NCI-H446 (cell line): ENCODE results near the gene SLC5A1.
A peak's percentile ranks its signal among the peaks of the same experiment; 100 is the strongest.

Experiments
- DNase-seq, 2 experiments: peaks; one replicate each; lab custom pipeline; 2025; lab: John Stamatoyannopoulos, UW

Gene SLC5A1

DNA sequence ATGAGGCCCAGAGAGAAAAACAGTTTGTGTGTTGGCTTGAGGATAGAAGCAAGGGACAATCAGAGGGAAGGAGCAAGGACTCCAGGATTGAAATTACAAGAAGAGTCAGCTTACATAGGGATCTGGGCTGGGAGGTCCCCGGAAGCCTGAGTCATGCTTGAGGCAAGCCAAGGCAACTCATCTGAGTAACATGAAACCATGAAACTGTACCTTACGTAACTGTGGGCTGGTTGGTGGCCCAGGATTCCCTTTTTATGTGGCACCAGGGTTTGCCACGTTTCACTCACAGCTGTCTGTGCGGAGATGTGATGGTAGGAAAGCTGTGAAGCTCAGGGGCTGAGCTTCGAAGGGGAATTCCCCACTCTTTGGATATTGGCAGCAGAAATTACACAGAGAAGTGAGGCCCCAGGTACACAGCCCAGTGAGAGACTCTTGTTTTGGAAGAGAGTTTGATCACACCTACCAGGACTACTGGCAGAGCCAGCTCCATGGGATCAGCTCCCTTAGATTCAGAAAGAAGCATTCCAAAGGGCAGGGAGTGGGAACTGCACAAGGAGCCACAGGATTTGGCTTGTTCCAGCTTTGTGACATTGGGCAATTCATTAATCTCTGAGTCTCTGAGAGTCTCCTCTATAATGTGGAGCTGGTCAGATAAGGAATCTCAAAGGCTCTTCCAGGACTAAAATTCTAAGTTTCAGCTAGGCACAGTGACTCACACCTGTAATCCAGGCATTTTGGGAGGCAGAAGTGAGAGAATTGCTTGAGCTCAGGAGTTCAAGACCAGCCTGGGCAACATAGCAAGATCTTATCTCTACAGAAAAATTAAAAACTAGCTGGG, 7.8 kb downstream of the SLC5A1 start:
- DNase-seq: peak in 1 of 2 experiments; percentile 42

GRCh38 chr22:32052244-32052643, 9.2 kb downstream of the SLC5A1 start:
- DNase-seq: no peak

DNA sequence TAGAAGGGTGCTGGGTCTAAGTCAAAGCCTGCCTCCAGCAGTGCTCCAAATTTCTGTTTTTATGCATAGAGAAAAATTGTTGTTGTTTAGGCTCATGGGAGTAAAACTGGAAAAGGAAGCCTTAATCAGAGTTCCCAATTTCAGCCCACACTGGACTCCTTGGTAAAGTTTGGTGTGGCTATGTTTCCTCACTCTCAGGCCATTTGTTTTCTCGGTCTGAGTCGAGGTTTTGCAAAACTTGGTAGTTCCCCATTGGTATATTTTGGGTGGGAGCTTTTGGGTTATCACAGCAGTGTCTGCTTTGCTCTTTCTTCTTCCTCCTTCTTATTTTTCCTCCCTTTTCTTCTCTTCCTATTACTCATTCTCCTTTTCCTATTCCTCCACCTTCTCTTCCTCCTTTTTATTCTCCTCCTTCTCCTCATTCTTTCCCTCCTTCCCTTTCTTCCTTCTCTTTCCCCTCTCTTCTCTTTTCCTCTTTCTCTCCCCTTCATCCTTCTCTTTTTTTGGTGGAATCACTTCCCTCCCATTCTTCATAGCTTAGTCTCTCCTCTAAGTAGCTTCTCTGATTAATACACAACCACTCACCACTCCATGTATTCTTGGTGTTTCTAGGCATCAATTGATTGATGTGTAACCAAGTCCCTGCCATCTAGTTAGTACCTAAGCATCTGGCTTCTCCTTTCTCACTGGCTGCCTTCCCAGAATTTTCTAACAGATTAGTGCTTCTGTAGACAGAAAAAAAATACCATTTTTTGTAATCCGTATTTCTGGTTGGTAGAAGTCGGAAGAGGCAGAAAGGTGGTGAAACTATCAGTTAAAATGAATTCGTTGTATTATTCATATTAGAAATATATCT, 10.1 kb downstream of the SLC5A1 start:
- DNase-seq: peak; percentile 53 to 90

DNA sequence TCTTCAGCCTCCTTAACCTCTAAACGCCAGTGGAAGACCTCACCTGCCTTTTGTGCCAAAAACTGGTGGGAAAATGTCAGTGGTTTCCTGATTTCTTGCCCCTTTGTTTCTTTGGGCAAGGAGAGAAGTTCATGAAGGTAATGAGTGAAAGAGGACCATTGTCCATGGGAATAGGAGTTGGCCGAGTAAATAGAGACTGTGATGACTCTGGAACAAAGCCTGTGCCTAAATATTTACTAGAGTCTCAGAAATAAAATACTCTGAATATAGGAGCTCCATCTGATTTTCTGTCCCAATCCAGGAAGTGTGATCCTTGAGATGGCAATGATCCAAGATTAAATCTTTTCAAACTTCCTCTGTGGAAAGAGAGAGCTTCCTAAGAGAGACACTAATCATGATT, 12.0 kb downstream of the SLC5A1 start:
- no peak for DNase-seq

DNA sequence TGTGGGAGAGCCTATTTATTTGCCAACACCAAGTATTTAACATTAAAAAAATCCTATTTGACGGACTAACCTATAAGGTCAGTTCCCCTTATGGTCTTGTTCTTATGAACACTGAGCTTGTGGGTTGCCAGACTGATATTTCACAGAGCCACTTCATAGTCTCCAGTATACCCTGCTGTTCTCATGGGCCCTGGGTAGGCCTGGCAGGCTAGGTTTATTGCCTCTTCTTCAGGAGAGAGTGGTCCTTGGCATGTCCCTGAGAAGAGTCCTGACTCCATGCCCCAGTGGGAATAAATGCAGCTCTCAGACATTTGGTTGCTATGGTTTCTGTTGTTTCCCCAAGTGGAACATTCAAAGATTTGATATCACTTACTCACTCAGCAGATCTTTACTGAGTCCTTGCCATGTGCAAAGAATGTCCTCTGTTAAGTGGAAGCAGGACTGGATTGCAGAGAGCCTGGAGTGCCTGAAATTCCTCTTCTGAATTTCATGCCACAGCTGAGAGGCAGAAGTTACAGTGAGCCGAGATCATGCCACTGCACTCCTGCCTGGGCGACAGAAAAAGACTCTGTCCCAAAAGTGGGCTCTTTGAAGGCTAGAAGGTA, 15.7 kb downstream of the SLC5A1 start:
- peak in 1 of 2 experiments; percentile 3 for DNase-seq

DNA sequence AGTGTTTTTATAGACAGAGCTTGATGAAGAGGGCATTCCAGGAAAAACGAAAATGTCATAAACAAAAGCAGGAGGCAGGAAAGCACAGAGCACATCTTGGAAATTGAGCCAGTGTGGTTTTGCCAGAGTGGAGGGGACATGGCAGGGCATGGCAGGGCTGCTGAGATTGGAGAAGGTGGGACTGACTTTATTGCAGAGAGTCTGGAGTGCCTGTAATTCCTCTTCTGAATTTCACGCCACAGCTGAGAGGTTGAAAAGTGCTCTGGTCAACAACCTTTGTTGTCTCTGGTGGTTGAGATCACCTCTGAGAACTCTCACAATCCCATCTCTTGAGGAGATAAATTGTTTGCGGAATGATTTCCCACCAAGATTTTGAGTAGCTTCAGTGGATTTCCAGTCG, 16.4 kb downstream of the SLC5A1 start:
- DNase-seq: no peak

DNA sequence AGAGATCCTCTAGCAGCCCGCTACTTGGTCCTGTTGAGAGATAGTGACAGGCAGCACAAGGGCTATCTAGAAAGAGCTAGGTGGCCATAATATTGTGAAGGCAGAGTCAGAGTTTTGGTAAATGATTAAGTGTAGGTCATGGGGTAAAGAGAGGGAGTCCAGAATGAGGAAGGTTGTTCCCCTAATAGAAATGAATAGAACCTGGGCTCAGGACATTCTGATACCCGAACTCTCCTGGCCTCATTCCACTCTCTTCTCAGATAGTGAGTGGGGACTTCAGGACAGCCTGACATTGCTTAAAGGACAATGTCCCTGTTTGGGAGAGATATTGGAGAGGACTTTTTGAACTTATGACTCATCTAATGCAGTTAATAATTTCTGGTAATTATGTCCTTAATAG, 20.6 kb downstream of the SLC5A1 start:
- no peak for DNase-seq

GRCh38 chr22:32066820-32067219, 23.8 kb downstream of the SLC5A1 start:
- DNase-seq: no peak

GRCh38 chr22:32067613-32068012, 24.6 kb downstream of the SLC5A1 start:
- no peak for DNase-seq

- no peak for DNase-seq
These were observed 26.7 kb downstream of the SLC5A1 start for GRCh38 chr22:32069579-32070372.

- no peak for DNase-seq
These were observed 30.2 kb downstream of the SLC5A1 start for GRCh38 chr22:32073262-32073661.

DNA sequence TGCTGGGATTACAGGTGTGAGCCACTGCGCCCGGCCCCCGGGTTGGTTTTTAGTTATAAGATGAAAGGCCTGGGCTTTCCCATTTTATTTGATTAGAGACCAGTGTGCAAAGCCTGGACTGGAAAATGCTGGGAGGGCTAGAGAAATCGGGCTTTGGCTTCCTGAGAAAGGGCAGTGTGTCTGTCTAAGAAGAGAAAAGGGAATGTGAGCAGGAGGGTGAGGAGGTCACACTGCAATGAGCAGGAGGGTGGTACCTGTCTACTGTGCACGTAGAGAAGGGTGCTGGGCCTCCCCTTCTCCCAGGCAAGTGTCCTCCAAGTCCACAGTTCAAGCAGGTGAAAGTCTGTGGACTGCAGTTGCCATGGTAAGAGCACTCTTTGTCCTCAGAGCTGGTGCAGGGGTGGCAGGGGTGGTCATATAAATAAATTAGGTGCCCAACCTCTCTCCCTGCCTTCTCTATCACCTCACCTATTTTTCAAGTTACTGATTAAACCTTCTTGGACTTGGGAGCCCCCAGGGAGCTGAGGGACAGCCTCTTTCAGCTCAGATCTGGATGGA, 30.8 kb downstream of the SLC5A1 start:
- no peak for DNase-seq

DNA sequence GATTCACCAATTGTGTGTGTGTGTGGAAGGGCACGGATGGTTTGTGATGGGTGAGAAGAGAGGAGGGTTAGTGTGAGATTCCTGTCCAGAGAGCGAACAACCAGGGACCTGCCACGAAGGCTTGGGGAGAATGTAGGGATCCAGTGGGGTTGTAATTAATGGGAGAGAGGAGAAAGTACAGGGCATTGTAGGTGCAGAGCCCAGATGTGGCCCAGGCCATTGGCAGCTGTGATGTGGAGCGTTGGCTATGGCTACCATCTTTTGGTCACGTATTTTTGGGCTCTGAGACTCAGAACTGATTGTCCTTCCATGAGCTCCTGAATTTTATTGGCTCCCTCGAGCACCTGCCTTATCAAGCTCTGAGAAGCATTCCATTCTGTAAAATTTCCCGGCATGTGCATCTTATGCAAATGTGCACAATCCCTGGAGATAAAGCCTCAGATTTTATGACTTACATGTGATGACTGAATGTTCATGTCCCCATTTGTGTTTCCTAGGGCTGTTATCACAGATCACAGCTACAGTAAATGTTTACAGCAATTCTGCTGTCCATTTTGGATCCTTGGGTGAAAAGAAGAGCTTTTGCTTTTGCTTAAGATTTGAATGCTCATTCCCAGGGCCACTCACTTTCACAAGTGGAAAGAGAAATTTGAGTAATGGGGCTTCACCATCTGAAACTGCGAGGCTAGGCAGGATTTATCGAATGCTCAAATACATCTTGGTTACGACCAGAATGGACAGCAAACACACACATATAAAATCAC, 33.1 kb downstream of the SLC5A1 start:
- no peak for DNase-seq

GRCh38 chr22:32076761-32077084, 33.7 kb downstream of the SLC5A1 start:
- DNase-seq: no peak

- no peak for DNase-seq
These were observed 34.1 kb downstream of the SLC5A1 start for GRCh38 chr22:32077151-32077550.

- DNase-seq: peak in 1 of 2 experiments; percentile 9
These were observed 36.3 kb downstream of the SLC5A1 start for GRCh38 chr22:32079130-32080089.

DNA sequence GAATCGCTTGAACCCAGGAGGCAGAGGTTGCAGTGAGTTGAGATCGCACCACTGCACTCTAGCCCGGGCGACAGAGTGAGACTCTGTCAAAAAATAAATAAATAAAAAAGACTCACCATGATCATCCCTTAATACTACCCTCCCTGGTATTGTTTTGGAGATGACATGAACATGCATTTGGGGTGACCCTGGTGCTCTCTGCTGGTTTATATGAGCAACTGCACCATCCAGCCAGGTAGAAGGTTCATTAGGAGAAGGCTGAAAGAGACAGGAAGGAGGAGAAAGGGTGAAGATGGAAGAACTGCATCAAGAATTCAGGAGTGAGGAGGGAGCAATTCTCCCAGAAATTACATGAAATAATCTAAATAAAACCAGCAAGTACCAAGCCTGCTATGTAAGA, 37.8 kb downstream of the SLC5A1 start:
- peak; percentile 16 to 49 for DNase-seq

DNA sequence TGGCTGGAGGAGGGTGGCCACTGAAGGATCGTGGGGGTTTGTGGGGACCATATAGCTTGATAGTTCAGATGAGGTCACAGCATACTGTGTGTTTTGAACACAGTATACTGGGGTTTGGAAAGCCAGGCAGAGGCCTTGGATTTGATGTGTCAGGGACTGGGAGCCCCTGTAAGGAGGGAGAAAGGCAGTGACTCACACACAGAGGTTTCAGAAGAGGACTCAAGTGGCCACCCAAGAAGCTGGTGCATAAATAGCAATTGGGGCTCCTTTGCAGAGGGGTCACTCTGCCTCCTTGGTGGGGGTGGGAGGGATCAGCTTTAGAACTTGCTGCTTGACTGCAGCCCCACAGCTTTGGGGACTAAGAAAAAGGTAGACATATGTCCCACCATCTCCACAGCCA, 39.3 kb downstream of the SLC5A1 start:
- no peak for DNase-seq

DNA sequence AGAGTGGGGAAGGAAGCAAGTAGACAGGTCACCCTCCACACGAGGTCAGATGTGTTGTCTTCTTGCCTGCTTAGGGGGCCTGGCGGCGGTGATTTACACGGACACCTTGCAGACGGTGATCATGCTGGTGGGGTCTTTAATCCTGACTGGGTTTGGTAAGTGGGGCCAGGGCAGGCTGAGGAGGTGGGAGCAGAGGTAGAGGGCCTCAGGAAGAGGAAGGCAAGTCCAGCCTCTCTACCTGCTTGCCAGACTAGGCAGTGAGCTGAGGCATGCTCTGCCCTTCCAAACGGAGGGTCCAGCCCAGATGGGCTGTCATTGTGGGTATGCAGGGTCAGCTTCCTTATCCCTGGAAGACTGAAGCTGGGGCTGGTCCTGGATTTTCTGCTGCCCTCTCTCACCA, 39.9 kb downstream of the SLC5A1 start:
- DNase-seq: no peak

DNA sequence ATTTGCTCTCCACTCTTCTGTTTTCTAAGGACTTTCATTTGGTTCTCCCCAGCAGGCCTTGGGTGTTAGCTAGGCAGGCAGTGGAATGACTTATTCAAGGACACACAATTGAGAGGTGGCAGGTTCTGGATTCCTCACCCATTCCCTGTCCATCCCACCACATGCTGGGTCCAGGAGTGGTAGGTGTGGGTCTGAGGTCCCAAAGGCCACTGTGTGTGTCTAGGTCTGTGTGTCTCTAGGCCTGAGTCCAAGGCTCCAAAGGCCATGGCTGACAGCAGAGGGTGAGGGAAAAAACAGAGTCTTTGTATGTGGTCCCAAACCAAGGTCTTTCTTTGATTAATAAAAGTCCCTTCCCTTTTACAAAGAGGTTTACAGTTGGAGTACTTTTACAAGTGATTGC, 40.8 kb downstream of the SLC5A1 start:
- DNase-seq: no peak
